SKM-1 (cell line): Measurements from ENCODE around the gene HCN2.
"Not testable (repeated sequence)": the region's sequence is repeated elsewhere in the genome, so short reads cannot be mapped to it uniquely, and the experiment has no call there.

ENCODE experiments used
- DNase-seq: peaks from one replicate; lab custom pipeline; 2025; ENCODE audit not compliant: unreplicated experiment; lab: John Stamatoyannopoulos, UW

The HCN2 gene

GRCh38 chr19:584240-585001 is 5.3 kb upstream of the HCN2 start:
- no peak for DNase-seq

- not testable (repeated sequence) for DNase-seq
Observed at GRCh38 chr19:585146-585545, 4.5 kb upstream of the HCN2 start.

GRCh38 chr19:585551-586110 is 4.0 kb upstream of the HCN2 start:
- DNase-seq = no peak

- no peak for DNase-seq
Observed at GRCh38 chr19:588093-588740, 1.5 kb upstream of the HCN2 start.

GRCh38 chr19:588741-589692 is 664 bp upstream of the HCN2 start:
- no peak for DNase-seq

- no peak for DNase-seq
Observed at GRCh38 chr19:590396-590745, 690 bp downstream of the HCN2 start.

- no peak for DNase-seq
Observed at GRCh38 chr19:590750-591098, 1.0 kb downstream of the HCN2 start.

GRCh38 chr19:591099-591958 is 1.6 kb downstream of the HCN2 start:
- no peak for DNase-seq

GRCh38 chr19:592101-592500 is 2.4 kb downstream of the HCN2 start:
- no peak for DNase-seq

GRCh38 chr19:593055-593454 is 3.4 kb downstream of the HCN2 start:
- no peak for DNase-seq

GRCh38 chr19:593505-593904 is 3.8 kb downstream of the HCN2 start:
- DNase-seq = no peak

GRCh38 chr19:594265-594870 is 4.7 kb downstream of the HCN2 start:
- no peak for DNase-seq

- no peak for DNase-seq
Observed at GRCh38 chr19:595326-596262, 5.9 kb downstream of the HCN2 start.

- DNase-seq = no peak
Observed at GRCh38 chr19:596263-596655, 6.6 kb downstream of the HCN2 start.

GRCh38 chr19:597406-598315 is 8.0 kb downstream of the HCN2 start:
- DNase-seq = no peak

GRCh38 chr19:601310-601709 is 11.6 kb downstream of the HCN2 start:
- no peak for DNase-seq

- no peak for DNase-seq
Observed at GRCh38 chr19:601790-602189, 12.1 kb downstream of the HCN2 start.
